Stimulated activated CD8-positive, alpha-beta memory T cell treated with anti-CD3 and anti-CD28 coated beads, Interleukin-15, amount 100 ng/mL, for 24 hours (primary cell): ENCODE measurements around the gene ADGRF1.
"Not testable (repeated sequence)": the region's sequence is repeated elsewhere in the genome, so short reads cannot be mapped to it uniquely, and the experiment has no call there.

Experiments used
- DNase-seq: peaks from one replicate; pipeline ENCODE4 v3.0.0-alpha.2; 2020; ENCODE audit warnings: low read depth

The ADGRF1 gene

DNA sequence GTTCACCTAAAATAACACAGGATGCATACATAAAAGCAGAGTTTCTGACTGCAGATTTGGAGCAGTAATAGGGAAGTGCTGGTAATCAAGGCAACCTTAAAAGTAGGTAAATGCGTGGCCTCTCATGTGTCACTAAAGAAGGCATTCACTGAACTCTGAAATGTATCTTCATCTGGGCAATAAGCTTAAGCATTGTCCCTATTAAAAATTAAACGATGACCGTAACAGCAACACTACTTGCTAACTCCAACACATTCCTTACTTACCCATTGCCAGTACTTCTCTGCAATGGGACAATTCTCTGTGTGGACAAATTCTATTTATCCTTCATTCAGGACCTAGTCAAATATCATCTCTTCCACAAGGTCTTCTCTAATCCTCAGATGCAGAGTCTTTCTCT is 19.9 kb downstream of the ADGRF1 start:
- DNase-seq = no peak

DNA sequence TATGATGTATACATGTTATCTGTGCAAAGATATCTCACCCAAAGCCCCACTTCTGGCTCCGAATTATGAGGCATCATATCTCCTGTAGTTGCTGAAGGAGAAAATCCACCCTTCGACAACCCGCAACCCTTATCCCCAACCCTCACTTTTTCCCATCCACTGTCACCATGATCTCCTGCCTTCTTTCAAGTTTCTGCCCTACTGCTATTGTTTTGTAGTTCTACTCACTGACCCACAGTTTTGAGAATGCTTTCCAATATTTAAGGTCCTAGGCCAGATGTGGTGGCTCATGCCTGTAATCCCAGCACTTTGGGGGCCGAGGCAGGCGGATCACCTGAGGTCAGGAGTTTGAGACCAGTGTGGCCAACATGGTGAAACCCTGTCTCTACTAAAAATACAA is 22.2 kb downstream of the ADGRF1 start:
- DNase-seq = no peak

DNA sequence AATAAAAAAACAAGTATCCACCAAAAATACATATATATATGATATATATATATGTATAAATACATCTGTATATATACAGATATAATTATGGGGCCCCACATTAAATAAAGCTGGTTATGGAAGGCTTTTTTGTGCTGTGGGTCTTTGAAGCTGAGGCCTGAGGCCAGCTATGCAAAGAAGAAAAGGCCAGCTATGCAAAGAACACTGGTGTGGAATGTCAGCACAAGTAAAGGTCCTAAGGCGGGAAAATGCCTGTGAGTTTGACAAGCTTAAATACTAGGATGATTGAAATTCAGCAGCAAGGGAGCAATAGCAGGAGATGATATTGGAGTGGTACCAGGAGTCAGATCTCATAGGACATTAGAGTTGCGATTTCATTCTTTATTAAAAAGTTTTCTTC is 25.2 kb downstream of the ADGRF1 start:
- no peak for DNase-seq

DNA sequence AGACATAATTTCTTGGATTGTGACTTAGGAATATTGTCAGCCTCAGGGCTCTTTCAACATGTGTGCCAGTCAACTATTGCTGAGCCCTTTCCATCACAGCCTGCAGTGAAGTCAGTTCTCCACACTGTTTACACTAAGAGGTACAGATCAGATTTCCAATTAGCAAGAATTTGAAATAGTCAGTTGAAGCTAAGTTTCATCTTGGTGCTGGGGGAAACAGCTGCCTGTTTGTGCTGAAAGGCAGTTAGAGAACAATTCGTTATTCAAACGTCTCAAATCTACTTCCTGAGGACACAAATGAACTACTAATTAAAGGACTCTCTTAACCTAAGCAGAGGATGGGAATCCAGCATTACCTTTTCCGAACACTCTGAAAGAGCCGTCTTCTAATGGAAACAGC is 25.9 kb downstream of the ADGRF1 start:
- no peak for DNase-seq

DNA sequence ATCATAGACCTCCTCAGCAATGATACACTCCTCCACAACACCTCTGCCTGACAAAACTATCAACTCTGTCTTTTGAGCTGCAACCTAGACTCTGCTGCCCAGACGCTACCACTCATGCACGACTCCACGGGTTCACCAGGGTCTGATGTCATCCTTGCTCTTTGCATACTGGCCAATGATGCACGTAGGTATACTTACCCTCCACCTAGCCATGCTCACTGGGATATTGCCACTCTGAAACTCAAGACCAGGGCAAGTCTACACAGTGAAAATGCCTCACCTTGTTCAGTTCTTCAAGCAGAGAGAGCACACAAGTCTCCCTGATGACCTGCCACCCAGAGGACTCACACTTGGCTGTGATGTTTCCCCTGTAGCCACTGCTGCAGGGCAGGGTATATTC is 27.7 kb downstream of the ADGRF1 start:
- no peak for DNase-seq

DNA sequence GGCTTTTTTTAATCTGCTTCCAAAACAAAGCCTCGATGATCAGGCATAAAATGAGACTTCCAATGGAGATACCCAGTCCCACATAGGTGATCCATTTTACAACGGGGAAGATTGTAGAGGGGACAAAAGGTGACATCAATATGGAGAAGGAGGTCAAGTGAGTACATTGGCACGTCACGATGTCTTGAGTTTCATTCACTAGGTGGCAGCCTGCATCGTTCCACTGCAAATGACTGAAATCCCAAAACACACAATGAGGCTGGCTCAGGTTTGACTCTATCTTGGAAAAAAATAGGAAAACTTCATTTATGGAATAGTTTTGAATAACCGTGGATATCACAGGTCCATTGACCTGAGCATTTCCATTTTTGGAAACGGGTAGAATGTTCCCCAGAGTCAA is 32.5 kb downstream of the ADGRF1 start:
- no peak for DNase-seq

DNA sequence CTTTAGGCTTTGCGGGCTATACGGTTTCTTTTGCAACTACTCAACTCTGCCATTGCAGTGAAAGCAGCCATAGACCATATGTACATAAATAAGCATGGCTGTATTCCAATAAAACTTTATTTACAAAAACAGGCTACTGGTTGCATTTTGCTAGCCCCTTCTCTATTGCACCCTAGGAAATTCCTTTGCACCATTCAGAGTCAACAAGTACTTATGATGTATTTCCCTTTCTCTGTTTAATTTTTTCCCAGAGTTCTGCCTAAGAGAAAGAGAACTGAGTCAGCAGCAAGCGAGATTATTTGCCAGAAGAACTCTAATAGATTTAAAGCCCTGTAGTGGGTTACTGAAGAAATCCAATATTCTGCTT is 33.8 kb downstream of the ADGRF1 start:
- no peak for DNase-seq

DNA sequence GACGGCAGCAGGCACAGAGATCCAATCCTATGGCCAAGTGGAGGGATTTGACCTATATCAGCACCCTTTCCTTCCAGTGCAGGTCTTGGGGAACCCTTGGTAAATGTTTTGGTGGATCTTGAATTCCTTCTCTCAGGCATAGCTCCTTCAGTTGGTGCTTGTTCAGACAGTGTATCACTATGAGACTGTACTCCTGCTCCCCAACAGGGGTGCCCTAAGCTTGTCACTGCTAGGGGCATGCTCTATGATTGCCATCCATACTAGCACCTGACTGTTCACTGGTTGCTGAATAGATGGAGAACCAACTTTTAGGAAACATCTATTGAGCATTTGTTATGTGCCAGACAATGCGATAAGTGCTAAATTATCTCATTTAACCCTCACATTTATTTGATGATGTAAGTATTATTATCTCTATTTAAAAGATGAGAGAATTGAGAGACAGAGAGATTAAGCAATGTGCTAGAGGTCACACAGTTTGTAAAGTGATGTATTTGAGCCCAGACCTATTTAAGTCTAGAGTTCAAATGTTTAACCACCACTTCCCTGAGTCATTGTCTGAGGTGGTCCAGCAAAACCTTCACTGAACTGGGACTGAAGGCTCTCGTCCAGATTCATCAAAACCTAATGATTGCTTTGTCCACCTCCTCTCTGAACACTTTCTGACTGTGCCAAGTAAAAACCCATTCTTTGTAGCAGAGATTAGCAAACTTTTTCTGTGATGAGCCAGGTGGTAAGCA is 34.3 kb downstream of the ADGRF1 start:
- DNase-seq = no peak

DNA sequence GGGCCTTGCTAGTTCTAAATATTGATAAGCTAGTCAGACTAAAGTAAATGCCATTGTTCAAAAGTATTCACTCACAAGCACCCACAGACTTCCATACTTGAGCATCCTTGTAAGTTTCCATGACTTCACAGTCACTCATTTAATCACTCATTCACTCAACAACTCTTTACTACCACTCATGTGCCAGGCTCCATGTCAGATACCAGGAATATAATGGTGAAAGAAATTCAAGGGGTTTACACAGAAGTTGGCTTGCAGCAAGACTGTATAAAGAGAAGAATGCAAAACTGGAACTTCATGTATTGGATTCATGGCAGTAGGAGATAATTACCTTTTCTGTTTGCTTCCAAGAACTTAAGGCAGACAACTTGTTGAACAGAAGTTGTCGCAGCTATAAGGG is 36.6 kb downstream of the ADGRF1 start:
- DNase-seq = no peak

DNA sequence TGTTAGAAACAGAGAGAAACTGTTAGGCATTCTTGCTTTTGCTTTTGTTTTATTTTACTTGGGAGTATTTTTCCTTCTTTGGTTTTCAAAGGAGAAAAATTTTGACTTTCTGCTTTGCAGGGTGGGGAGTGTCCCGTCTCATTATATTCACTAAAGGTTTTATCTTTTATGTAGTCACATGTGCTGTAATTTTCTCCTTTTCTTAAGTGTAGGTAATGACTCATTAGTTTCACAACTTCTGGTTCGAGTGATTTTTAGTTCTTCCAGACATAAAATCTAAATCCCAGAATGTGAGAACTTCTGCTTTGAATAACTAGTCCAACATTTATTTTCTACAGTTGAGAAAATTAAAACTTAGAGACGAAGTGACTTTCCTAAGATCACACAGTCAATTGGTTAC is 37.7 kb downstream of the ADGRF1 start:
- DNase-seq = no peak

DNA sequence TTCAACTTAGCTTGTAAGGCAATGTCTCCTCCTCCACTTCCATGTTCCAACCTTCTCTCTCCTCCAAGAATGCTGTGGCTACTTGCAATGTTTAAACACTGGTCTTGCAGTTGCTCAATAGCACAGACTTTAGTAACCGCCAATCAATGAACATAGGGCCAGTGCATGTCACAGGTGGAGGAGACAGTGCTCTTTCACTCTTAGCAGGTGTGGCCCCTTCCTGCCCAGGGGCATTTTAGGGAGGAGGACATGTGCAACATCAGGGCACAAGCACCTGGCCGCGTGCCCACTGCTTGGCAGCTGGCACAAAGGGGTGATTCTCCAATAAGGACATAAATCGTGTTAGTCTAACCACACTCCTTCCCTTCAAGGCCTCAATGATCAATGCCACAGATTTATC is 41.3 kb downstream of the ADGRF1 start:
- no peak for DNase-seq

DNA sequence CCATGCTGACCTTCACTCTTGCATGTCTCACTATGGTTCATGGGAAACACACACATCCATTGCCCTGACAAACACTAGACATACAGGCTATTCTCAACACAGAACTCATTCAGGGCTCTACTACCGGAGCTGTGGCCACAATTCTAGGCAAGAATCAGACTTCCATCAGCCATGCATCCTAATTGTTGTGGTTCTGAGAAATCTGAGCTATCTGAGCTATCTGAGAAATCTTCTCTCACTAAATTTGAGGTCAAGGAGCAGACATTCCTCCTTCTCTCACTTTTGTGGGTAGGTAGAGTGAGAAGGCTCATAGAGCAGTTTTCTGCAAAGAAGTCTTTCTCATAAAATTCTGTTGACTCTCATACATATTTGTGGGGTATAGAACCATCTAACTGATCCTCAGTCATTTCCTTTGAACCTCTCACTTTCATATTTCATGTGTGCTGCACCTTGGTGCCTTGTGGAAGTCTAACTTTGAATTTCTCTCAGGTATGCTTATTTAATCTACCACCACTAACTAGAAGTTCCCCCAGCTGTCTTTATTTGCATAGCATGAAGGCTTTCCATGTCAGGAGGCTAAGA is 43.6 kb downstream of the ADGRF1 start:
- no peak for DNase-seq

DNA sequence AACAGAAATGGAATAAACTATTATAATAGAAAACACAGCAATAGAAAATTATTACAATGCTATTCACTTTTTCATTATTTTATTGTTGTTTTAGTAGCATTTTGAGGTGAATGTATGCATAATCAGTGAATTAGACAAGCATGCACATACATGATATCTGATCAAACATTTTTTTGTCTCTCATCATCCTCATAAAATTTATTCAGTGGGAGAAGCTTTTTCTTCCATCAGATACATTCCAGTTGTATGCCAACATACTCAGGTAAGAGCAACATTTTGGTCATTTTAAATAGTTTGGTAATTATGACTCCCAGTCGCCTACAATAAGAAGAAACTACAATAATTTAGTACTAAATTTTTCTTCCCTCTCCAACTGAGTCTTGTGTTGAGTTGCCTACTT is 44.5 kb downstream of the ADGRF1 start:
- no peak for DNase-seq

DNA sequence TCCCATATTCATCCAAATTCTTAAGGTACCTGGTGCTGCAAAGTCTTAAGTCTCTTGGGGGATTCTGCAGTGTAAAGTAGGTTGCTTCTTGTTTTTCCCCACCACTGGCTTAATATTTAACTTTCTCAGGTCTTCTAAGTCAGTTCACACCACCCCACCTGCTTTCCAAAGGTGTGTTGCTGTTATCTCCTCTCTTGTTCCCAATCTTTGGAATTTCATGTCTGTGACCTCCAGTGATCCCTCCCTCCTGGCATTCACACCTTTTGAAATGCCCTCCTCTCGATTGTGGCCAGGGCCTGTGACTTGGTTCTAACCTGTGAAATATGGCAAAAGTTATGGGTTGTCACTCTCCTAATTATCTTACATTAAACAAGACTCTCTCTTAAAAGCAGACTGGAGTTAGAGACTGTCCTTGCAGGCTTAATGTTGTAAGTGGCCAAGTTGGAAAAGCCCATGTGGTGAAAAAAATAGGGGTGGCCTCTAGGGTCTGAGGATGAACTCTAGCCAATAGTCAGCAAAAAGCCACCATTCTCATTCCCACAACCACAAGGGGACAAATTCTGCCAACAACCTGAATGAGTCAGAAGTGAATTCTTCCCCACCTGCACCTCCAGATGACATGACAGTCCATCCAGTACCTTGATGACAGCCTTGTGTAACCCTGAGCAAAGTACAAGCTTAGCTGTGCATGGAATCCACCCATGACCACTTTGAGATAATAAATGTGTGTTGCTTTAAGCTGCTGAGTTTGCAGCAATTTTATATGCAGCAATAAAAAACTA is 45.1 kb downstream of the ADGRF1 start:
- DNase-seq = no peak

DNA sequence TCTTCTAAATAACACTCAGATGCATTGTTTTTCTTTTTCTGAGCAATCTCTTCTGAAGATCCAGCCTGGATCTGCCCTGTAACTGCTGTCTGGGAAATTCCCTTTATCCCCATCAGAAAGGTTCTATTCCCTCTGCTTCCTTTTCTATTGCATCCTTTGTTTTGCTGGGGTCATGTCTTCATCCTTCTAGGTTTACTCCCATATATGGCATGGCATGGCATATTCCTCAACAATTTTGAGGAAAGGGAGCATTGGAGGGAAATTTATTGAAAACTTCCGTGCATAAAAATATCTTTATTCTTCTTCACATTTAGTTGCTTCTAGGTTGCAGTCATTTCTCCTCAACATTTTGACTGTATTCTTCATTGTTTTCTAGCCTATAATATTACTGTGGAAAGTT is 47.2 kb downstream of the ADGRF1 start:
- no peak for DNase-seq

DNA sequence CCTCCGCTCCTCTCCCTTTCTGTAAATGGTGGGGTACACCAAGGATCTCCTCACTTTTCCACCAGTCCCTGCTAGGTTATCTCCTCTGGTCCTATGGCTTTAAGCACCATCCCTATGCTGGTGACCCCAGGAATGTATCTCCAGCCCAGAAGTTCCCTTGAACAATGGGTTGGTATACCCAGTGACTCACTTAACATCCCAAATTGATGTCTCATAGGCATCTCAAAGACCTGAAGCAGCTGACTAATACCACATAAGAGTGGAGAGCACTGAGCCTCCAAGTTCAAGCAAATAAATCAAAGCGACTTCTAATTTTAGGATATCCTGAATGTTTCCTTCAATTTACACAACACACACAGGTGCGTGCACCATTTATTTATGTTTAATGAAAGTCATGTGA is 48.3 kb downstream of the ADGRF1 start:
- DNase-seq = no peak

DNA sequence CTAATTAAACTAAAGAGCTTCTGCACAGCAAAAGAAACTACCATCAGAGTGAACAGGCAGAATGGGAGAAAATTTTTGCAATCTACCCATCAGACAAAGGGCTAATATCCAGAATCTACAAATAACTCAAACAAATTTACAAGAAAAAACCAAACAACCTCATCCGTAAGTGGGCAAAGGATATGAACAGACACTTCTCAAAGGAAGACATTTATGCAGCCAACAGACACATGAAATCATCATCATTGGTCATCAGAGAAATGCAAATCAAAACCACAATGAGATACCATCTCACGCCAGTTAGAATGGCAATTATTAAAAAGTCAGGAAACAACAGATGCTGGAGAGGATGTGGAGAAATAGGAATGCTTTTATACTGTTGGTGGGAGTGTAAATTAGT is 49.7 kb downstream of the ADGRF1 start:
- not testable (repeated sequence) for DNase-seq

DNA sequence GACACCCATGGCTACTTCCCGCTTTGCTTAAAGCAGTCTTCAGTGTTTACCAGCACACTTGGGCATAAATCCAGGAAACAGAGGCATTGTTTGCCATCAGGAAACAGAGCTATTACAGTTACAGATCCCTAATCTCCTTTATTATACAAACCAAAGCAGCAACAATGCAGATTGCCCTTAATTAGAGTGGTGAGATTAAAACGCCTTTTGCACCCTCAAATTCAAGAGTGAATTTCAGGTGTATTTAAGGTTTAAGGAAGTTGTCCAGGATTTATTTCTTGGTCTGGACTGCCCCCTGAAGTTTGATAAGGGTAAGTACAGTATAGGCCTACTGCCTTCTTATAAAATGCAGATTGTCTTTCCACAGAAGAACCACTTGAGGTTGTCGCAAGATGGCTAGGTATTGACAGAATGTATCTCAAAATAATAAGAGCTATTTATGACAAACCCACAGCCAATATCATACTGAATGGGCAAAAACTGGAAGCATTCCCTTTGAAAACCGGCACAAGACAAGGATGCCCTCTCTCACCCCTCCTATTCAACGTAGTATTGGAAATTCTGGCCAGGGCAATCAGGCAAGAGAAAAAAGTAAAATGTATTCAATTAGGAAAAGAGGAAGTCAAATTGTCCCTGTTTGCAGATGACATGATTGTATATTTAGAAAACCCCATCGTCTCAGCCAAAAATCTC is 51.2 kb downstream of the ADGRF1 start:
- not testable (repeated sequence) for DNase-seq

DNA sequence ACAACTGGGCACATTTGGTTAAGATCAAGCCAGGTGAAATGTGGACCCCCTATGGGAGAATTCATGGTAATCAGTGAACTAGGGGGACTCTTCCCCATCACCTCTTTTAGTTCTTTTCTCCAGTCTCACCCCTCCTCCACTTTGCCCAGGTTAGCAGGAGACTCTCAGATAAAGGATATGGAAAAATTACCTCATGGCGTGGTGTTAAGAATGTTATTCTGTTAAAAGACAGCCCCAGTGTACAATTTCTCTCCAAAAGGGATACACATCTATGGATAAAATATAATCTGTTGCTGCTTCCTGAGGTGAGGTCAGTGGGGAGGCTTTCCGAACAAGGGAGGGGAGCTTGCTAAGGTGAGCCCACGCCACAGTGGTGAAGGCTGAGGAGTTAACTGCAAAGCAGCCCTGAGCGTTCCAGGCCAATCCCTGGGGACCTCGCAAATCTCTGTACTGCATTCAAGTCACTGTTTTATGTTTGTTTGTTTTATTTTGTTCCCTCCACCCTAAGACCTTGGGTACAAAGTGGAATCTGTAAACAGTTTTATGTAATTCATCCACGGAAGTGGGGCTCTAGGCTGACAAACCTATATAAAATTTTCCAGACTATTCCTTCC is 52.0 kb downstream of the ADGRF1 start:
- DNase-seq = no peak

DNA sequence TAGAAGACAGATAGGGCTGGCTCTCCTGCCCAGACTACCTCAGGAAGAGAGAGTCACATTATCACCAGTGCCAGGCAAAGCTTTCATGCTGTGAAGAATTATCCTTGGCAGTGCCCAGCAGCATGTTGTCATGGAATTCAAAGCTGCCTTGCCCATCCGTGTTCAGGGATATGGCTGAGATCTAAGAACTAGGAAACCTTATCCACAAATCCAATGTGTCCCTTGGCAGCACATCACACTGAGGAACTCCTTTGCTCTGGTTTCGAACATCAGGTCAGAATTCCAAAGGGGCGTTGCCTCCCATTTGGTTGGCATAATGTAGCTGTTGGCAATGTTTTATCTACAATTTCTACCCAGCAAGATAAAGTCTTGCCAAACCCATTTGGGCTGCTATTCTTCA is 52.7 kb downstream of the ADGRF1 start:
- no peak for DNase-seq

DNA sequence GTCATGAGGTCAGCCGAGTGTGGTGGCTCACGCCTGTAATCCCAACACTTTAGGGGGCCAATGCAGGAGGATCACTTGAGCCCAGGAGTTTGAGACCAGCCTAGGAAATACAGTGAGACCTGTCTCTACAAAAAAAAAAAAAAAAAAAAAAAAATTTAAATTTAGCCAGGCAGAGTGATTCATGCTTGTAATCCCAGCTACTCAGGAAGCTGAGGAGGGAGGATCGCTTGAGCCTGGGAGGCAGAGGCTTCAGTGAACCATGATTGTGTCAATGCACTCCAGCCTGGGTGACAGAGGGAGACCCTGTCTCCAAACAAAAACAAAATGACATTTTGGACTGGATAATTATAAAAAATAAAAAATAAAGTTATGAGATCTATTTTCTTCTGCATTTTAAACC is 56.2 kb downstream of the ADGRF1 start:
- DNase-seq = no peak

DNA sequence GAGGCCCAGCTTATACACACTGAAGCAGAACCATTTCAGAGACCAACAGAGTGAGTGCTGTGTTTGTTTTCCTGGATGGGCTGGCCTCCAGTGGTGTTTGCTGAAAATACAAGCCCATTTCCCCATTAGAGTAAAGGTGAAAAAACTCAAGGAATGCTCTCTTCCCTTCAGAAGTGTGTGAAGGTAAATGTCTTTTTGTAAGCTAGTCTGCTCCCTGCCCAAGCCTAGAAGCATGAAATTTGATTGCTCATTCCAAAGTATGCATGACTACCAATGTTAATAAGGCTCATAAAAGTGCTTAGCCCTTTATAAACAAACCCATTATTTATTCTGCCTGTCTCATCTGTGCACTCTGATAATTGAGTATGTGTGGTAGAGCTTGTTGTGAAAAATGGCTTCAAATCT is 59.1 kb downstream of the ADGRF1 start:
- no peak for DNase-seq
